HG03095 (cell line): Measurements from ENCODE around the gene ZNF432.

Source experiments
- ATAC-seq: cut with Tn5 transposase; IDR thresholded peaks from one replicate; pipeline ENCODE4 v1.9.1; 2021; ENCODE audit warnings: moderate library complexity; ENCODE audit not compliant: unreplicated experiment

The ZNF432 gene

GRCh38 chr19:52010674-52011073, 38.0 kb downstream of the ZNF432 start:
- no peak for ATAC-seq

GRCh38 chr19:52007806-52008557, 40.7 kb downstream of the ZNF432 start, which contains the start of gene ZNF615:
Gene ZNF615 (minus strand): TSS chr19:52008211. CDS start chr19:52003711, 4,500 bp downstream.
- peak; percentile 81 for ATAC-seq

- no peak for ATAC-seq
Measured at GRCh38 chr19:52007451-52007805, 41.2 kb downstream of the ZNF432 start.

- ATAC-seq, result no peak
Measured at GRCh38 chr19:51994048-51994644, 54.5 kb downstream of the ZNF432 start.

GRCh38 chr19:51993422-51993821, 55.2 kb downstream of the ZNF432 start:
- ATAC-seq, result no peak

GRCh38 chr19:51986309-51987291, 62.0 kb downstream of the ZNF432 start, which contains the start of gene ZNF350:
Gene ZNF350 (minus strand): TSS chr19:51986840. CDS start chr19:51974360, 12,480 bp downstream.
- no peak for ATAC-seq

- ATAC-seq, result no peak
Measured at GRCh38 chr19:51983361-51983760, 65.3 kb downstream of the ZNF432 start.
